Activated CD4-positive, alpha-beta T cell treated with anti-CD3 and anti-CD28 coated beads for 4 hours (primary cell): ENCODE measurements around the gene CWH43.
"Not testable (repeated sequence)": the region's sequence is repeated elsewhere in the genome, so short reads cannot be mapped to it uniquely, and the experiment has no call there.

Source experiments
- DNase-seq, 2 donors: peaks; one replicate each; pipeline ENCODE4 v3.0.0-alpha.2; 2020

The CWH43 gene

GRCh38 chr4:49098034-49098759, 112.1 kb downstream of the CWH43 start:
- DNase-seq: not testable (repeated sequence)

- not testable (repeated sequence) for DNase-seq
Observed at GRCh38 chr4:49099831-49100444, 113.9 kb downstream of the CWH43 start.

- DNase-seq: not testable (repeated sequence)
Observed at GRCh38 chr4:49102344-49102898, 116.3 kb downstream of the CWH43 start.

- not testable (repeated sequence) for DNase-seq
Observed at GRCh38 chr4:49103436-49104136, 117.5 kb downstream of the CWH43 start.

- DNase-seq: not testable (repeated sequence)
Observed at GRCh38 chr4:49104231-49104930, 118.3 kb downstream of the CWH43 start.

GRCh38 chr4:49105248-49105904, 119.3 kb downstream of the CWH43 start:
- DNase-seq: not testable (repeated sequence)

- not testable (repeated sequence) for DNase-seq
Observed at GRCh38 chr4:49107262-49107661, 121.2 kb downstream of the CWH43 start.

GRCh38 chr4:49108183-49108978, 122.3 kb downstream of the CWH43 start:
- not testable (repeated sequence) for DNase-seq

- DNase-seq: not testable (repeated sequence)
Observed at GRCh38 chr4:49109567-49110166, 123.6 kb downstream of the CWH43 start.

- DNase-seq: not testable (repeated sequence)
Observed at GRCh38 chr4:49110579-49110978, 124.5 kb downstream of the CWH43 start.
